Trophoblast cell (in vitro differentiated cells and primary cell): Measurements from ENCODE around the gene CD44. TPM values are rescaled to one million over a fixed set of nuclear protein-coding genes. Genes with fewer than 3 reads are reported as not detected.
A peak's percentile ranks its signal among the peaks of the same experiment; 100 is the strongest.
"Not testable (repeated sequence)": the region's sequence is repeated elsewhere in the genome, so short reads cannot be mapped to it uniquely, and the experiment has no call there.

ENCODE experiments used
- DNase-seq, 2 donors: peaks; one replicate each; pipeline ENCODE4 v3.0.0-alpha.2; 2016
- H2AFZ ChIP-seq: 2 replicates; pipeline ENCODE4 v1.6.1; 2013; ENCODE audit warnings: low read length, moderate library complexity, mild to moderate bottlenecking; ENCODE audit not compliant: insufficient read depth, poor library complexity
- H2AK5ac ChIP-seq: 2 replicates; pipeline ENCODE4 v1.6.1; 2013; ENCODE audit warnings: mild to moderate bottlenecking, low read length
- H2BK120ac ChIP-seq: 2 replicates; pipeline ENCODE4 v1.6.1; 2013; ENCODE audit warnings: low read length, mild to moderate bottlenecking, moderate library complexity; ENCODE audit not compliant: insufficient read depth, poor library complexity
- H2BK12ac ChIP-seq: 2 replicates; pipeline ENCODE4 v1.6.1; 2013; ENCODE audit warnings: mild to moderate bottlenecking, low read length, moderate library complexity
- H2BK5ac ChIP-seq: 2 replicates; pipeline ENCODE4 v1.6.1; 2013; ENCODE audit warnings: low read length, low read depth, moderate library complexity, mild to moderate bottlenecking; ENCODE audit not compliant: poor library complexity
- H3K14ac ChIP-seq: 2 replicates; pipeline ENCODE4 v1.6.1; 2013; ENCODE audit warnings: mild to moderate bottlenecking, low read length
- H3K18ac ChIP-seq: 2 replicates; pipeline ENCODE4 v1.6.1; 2013; ENCODE audit warnings: mild to moderate bottlenecking, low read length
- H3K23ac ChIP-seq: 2 replicates; pipeline ENCODE4 v1.6.1; 2013; ENCODE audit warnings: low read length
- H3K27ac ChIP-seq: 2 replicates; pipeline ENCODE4 v1.5.1; 2013; ENCODE audit warnings: low read depth, mild to moderate bottlenecking, inconsistent platforms, low read length, moderate library complexity
- H3K27me3 ChIP-seq: 2 replicates; pipeline ENCODE4 v1.6.1; 2013; ENCODE audit warnings: inconsistent platforms, mild to moderate bottlenecking, low read length, moderate library complexity; ENCODE audit not compliant: insufficient read depth
- H3K36me3 ChIP-seq, 2 experiments: 1 replicate in 1 of 2; 2 replicates in 1 of 2; pipeline ENCODE4 v1.6.1; 2013; ENCODE audit warnings: low read length in 2 of 2, mild to moderate bottlenecking in 2 of 2, moderate library complexity in 1 of 2; ENCODE audit not compliant: insufficient read depth in 2 of 2, control insufficient read depth in 1 of 2
- H3K4ac ChIP-seq: 2 replicates; pipeline ENCODE4 v1.6.1; 2013; ENCODE audit warnings: low read depth, mild to moderate bottlenecking, low read length, moderate library complexity
- H3K4me1 ChIP-seq, 2 experiments: 1 replicate in 1 of 2; 2 replicates in 1 of 2; pipeline ENCODE4 v1.6.1; 2013; ENCODE audit warnings: low read length in 2 of 2, mild to moderate bottlenecking in 2 of 2, moderate library complexity in 1 of 2; ENCODE audit not compliant: insufficient read depth in 2 of 2, control insufficient read depth in 1 of 2
- H3K4me2 ChIP-seq: 2 replicates; pipeline ENCODE4 v1.6.1; 2013; ENCODE audit warnings: inconsistent platforms, mild to moderate bottlenecking, low read length, moderate library complexity
- H3K4me3 ChIP-seq: 2 replicates; pipeline ENCODE4 v1.5.1; 2013; ENCODE audit warnings: mild to moderate bottlenecking, low read depth, low read length, inconsistent platforms
- H3K79me1 ChIP-seq: one replicate; pipeline ENCODE4 v1.6.1; 2013; ENCODE audit warnings: low read length
- H3K79me2 ChIP-seq: 2 replicates; pipeline ENCODE4 v1.6.1; 2013; ENCODE audit warnings: low read length, mild to moderate bottlenecking; ENCODE audit not compliant: control insufficient read depth, insufficient read depth, poor library complexity
- H3K9ac ChIP-seq: 2 replicates; pipeline ENCODE4 v1.6.1; 2013; ENCODE audit warnings: mild to moderate bottlenecking, low read length
- H3K9me3 ChIP-seq: 2 replicates; pipeline ENCODE4 v1.6.1; 2013; ENCODE audit warnings: low read depth, mild to moderate bottlenecking, control low read depth, inconsistent platforms, low read length; ENCODE audit not compliant: insufficient read depth
- H4K12ac ChIP-seq: 2 replicates; pipeline ENCODE4 v1.6.1; 2013; ENCODE audit warnings: low read depth, mild to moderate bottlenecking, low read length, moderate library complexity
- H4K8ac ChIP-seq: 2 replicates; pipeline ENCODE4 v1.6.1; 2013; ENCODE audit warnings: low read depth, mild to moderate bottlenecking, low read length, moderate library complexity
- H4K91ac ChIP-seq: one replicate; pipeline ENCODE4 v1.6.1; 2013; ENCODE audit warnings: low read depth, mild to moderate bottlenecking, low read length, moderate library complexity
- WGBS: extraction: QIAGEN DNeasy Blood & Tissue Kit; methylation state at CpG from one replicate; pipeline ENCODE4 v1.1.7; 2013; ENCODE audit warnings: missing lambda C conversion rate; ENCODE audit not compliant: insufficient read length, insufficient coverage; ENCODE audit errors: extremely low coverage; 5-methylcytosine and 5-hydroxymethylcytosine counted together
- polyA plus RNA-seq: library from polyadenylated mRNA; stranded (reverse); fragments of 200-250 nt; gene quantifications from 2 replicates; pipeline ENCODE4 v1.2.3, GENCODE V29; 2013

CD44 gene
- polyA plus RNA-seq = 15.1 and 16.7 TPM in 2 replicates

- Histone ChIP-seq H2BK12ac (no peak within 1 kb of the TSS), H3K79me1 (no peaks in the 10 kb centered on the region), H3K23ac (peak within 1 kb of the TSS; percentile 91), H3K9ac (no peak within 1 kb of the TSS), H2BK120ac (no peak within 1 kb of the TSS), H3K4me1 (peaks cover 9 to 10% of the 10 kb centered on the region in 2 experiments), H2AK5ac (no peak within 1 kb of the TSS), H3K27ac (no peak within 1 kb of the TSS), H3K36me3 (no peaks in the 10 kb centered on the region), H4K12ac (peak within 1 kb of the TSS; percentile 12), H3K27me3 (peaks cover 21% of the 10 kb centered on the region), H3K79me2 (peaks cover 2% of the 10 kb centered on the region), H3K4me3 (peak within 1 kb of the TSS; percentile 64), H4K91ac (peak within 1 kb of the TSS; percentile 8), H2AFZ (peak within 1 kb of the TSS; percentile 60), H3K14ac (no peak within 1 kb of the TSS), H2BK5ac (no peak within 1 kb of the TSS), H3K9me3 (peaks cover 8% of the 10 kb centered on the region), H3K4ac (no peak within 1 kb of the TSS), H3K18ac (peak within 1 kb of the TSS; percentile 46), H3K4me2 (peak within 1 kb of the TSS; percentile 61), H4K8ac (peak within 1 kb of the TSS; percentile 32)
- peak; percentile 41 to 42 for DNase-seq
- WGBS = no CpG with 5 or more reads among the region's 55 CpGs
These were observed at the start of gene CD44 for GRCh38 chr11:35138943-35139721. TSS of gene CD44 (plus strand) at chr11:35139171. CDS start at chr11:35139304, 133 bp downstream.

DNA sequence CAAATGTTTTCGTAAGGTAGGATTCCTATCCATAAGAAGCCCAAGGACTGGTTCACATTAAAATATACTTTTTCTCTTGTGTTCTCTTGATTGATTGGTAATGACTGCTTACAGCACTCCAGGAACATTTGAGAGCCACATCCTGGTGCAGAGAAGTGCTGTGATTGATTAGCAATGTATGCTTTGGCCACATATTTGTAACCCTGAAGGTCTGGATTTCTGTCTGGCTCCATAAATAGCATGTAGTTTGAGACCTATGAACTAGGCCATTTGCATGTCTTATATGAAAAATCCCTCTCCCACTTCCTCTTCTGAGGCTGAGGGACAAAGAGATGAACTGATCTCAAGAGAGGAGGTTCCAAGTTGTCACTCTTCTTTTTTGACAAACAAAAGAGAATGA lies 49.3 kb upstream of the CD44 start:
- H2AK5ac ChIP-seq = no peak overlapping the region
- H3K4me3 ChIP-seq = no peak overlapping the region
- H2BK5ac ChIP-seq = no peak overlapping the region
- H2BK12ac ChIP-seq = no peak overlapping the region
- WGBS = no CpG with 5 or more reads among the region's 1 CpG
- no peak overlapping the region for H4K8ac ChIP-seq
- H3K4me2 ChIP-seq = no peak overlapping the region
- H3K79me1 ChIP-seq = no peaks in the 10 kb centered on the region
- H2BK120ac ChIP-seq = no peak overlapping the region
- no peaks in the 10 kb centered on the region for H3K27me3 ChIP-seq
- H4K12ac ChIP-seq = no peak overlapping the region
- no peak overlapping the region for H3K9ac ChIP-seq
- H3K36me3 ChIP-seq = no peaks in the 10 kb centered on the region
- H2AFZ ChIP-seq = no peak overlapping the region
- H3K4me1 ChIP-seq = peaks cover 0 to 1% of the 10 kb centered on the region in 2 experiments
- H3K23ac ChIP-seq = no peak overlapping the region
- H3K4ac ChIP-seq = no peak overlapping the region
- no peak overlapping the region for H3K18ac ChIP-seq
- no peaks in the 10 kb centered on the region for H3K79me2 ChIP-seq
- H3K14ac ChIP-seq = no peak overlapping the region
- H4K91ac ChIP-seq = no peak overlapping the region
- peaks cover 1% of the 10 kb centered on the region for H3K9me3 ChIP-seq
- no peak overlapping the region for H3K27ac ChIP-seq
- DNase-seq = no peak

- Histone ChIP-seq H3K4ac (no peak overlapping the region), H2BK120ac (no peak overlapping the region), H3K23ac (no peak overlapping the region), H3K4me2 (no peak overlapping the region), H3K4me1 (peaks cover 0 to 1% of the 10 kb centered on the region in 2 experiments), H3K4me3 (no peak overlapping the region), H3K14ac (no peak overlapping the region), H3K79me1 (no peaks in the 10 kb centered on the region), H3K9me3 (no peaks in the 10 kb centered on the region), H4K8ac (no peak overlapping the region), H3K18ac (no peak overlapping the region), H4K91ac (no peak overlapping the region), H3K27ac (no peak overlapping the region), H2BK12ac (no peak overlapping the region), H3K27me3 (no peaks in the 10 kb centered on the region), H3K9ac (no peak overlapping the region), H2AFZ (no peak overlapping the region), H4K12ac (no peak overlapping the region), H3K36me3 (no peaks in the 10 kb centered on the region), H2AK5ac (no peak overlapping the region), H2BK5ac (no peak overlapping the region), H3K79me2 (no peaks in the 10 kb centered on the region)
- no peak for DNase-seq
- no CpG with 5 or more reads among the region's 4 CpGs for WGBS
These were observed 48.8 kb upstream of the CD44 start for GRCh38 chr11:35090125-35090524.

DNA sequence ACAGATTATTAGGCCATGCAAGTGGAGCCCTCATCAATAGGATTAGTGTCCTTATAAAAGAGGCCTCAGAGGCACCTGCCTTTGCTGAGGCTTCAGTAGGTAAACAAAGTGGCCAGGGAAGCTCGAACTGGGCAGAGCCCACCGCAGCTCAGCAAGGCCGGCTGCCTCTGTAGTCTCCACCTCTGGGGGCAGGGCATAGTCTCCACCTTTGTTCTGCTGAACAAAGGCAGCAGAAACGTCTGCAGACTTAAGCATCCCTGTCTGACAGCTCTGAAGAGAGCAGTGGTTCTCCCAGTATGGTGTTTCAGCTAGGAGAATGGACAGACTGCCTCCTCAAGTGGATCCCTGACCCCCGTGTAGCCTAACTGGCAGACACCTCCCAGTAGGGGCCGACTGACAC lies 48.0 kb upstream of the CD44 start:
- WGBS = no CpG with 5 or more reads among the region's 6 CpGs
- not testable (repeated sequence) for H2AK5ac ChIP-seq, H4K12ac ChIP-seq, H3K9me3 ChIP-seq, H2AFZ ChIP-seq, H2BK120ac ChIP-seq, H4K91ac ChIP-seq, H3K27ac ChIP-seq, H3K9ac ChIP-seq, H3K4me1 ChIP-seq, H3K27me3 ChIP-seq, H3K4me3 ChIP-seq, H3K18ac ChIP-seq, H3K36me3 ChIP-seq, H3K79me1 ChIP-seq, H2BK12ac ChIP-seq, H3K79me2 ChIP-seq, H4K8ac ChIP-seq, H3K4me2 ChIP-seq, H3K4ac ChIP-seq, H3K23ac ChIP-seq, H2BK5ac ChIP-seq, DNase-seq, H3K14ac ChIP-seq
